Lung (tissue), 12 donors: ENCODE results near the gene TNFSF13. TPM values are rescaled to one million over a fixed set of nuclear protein-coding genes. Genes with fewer than 3 reads are reported as not detected.

Source experiments
- ATAC-seq: fragments of 200-7000 bp; cut with Tn5 transposase; one replicate; pipeline ENCODE4 v1.9.1; 2020; ENCODE audit warnings: moderate number of reproducible peaks; ENCODE audit not compliant: insufficient read depth, low FRiP score
- DNase-seq, 3 donors: peaks; one replicate each; pipeline ENCODE4 v3.0.0-alpha.2; 2013 to 2017
- H3K27ac ChIP-seq, 2 donors: one replicate each; pipeline ENCODE4 v1.5.1; 2013; ENCODE audit warnings: mild to moderate bottlenecking in 2 of 2, moderate library complexity in 2 of 2, control low read depth in 1 of 2, inconsistent platforms in 1 of 2, low read depth in 1 of 2, low read length in 1 of 2
- H3K27me3 ChIP-seq, 3 donors: one replicate each; pipeline ENCODE4 v1.5.1; 2013; ENCODE audit warnings: low read length in 2 of 3; ENCODE audit not compliant: control insufficient read depth in 3 of 3, insufficient read depth in 3 of 3
- H3K36me3 ChIP-seq, 4 donors: one replicate each; pipeline ENCODE4 v1.5.1; 2013; ENCODE audit warnings: low read length in 4 of 4, mild to moderate bottlenecking in 1 of 4, moderate library complexity in 1 of 4; ENCODE audit not compliant: control insufficient read depth in 4 of 4, insufficient read depth in 4 of 4
- H3K4me1 ChIP-seq, 5 donors: one replicate each; pipeline ENCODE4 v1.5.1; 2013; ENCODE audit warnings: low read length in 5 of 5, mild to moderate bottlenecking in 2 of 5, moderate library complexity in 1 of 5; ENCODE audit not compliant: control insufficient read depth in 5 of 5, insufficient read depth in 5 of 5
- H3K4me3 ChIP-seq: one replicate; pipeline ENCODE4 v1.5.1; 2013; ENCODE audit warnings: mild to moderate bottlenecking, control low read depth, moderate library complexity
- H3K9ac ChIP-seq, 2 donors: one replicate each; pipeline ENCODE4 v1.5.1; 2013; ENCODE audit warnings: low read length in 2 of 2, control low read depth in 1 of 2; ENCODE audit not compliant: insufficient read depth in 1 of 2
- H3K9me3 ChIP-seq, 4 donors: one replicate each; pipeline ENCODE4 v1.5.1; 2013; ENCODE audit warnings: low read length in 3 of 4, mild to moderate bottlenecking in 1 of 4, moderate library complexity in 1 of 4; ENCODE audit not compliant: control insufficient read depth in 4 of 4, insufficient read depth in 3 of 4
- WGBS, 2 donors: extraction: QIAGEN DNeasy Blood & Tissue Kit; methylation state at CpG; one replicate each; pipeline ENCODE4 v1.1.7; 2013; 5-methylcytosine and 5-hydroxymethylcytosine counted together
- polyA plus RNA-seq, 2 donors: library from polyadenylated mRNA; stranded (reverse); fragments of 200-250 nt; gene quantifications; one replicate each; pipeline ENCODE4 v1.2.1, GENCODE V29; 2013
- total RNA-seq, 2 donors: library from RNA; depleted of rRNA in 1 of 2; stranded (reverse); fragments of >200 nt in 1 of 2; gene quantifications; one replicate each; pipeline ENCODE4 v1.2.1, GENCODE V29; 2014 to 2021
- TF ChIP-seq, protein P1 (sequence below): IDR thresholded peaks from 2 replicates; pipeline ENCODE4 v1.5.1; 2012; ENCODE audit warnings: mild to moderate bottlenecking; ENCODE audit errors: control extremely low read depth, extremely low read depth
- donor health status: control.
- donor health status: control.
- donor health status: Bipolar disorder and iron deficiency.
- donor health status: healthy.
- donor health status: DM: yes; HTN: yes; CAD: no.

TNFSF13 gene
- total and polyA plus RNA-seq, 4 donors: 48.7 to 140 (median 93.7) TPM

DNA sequence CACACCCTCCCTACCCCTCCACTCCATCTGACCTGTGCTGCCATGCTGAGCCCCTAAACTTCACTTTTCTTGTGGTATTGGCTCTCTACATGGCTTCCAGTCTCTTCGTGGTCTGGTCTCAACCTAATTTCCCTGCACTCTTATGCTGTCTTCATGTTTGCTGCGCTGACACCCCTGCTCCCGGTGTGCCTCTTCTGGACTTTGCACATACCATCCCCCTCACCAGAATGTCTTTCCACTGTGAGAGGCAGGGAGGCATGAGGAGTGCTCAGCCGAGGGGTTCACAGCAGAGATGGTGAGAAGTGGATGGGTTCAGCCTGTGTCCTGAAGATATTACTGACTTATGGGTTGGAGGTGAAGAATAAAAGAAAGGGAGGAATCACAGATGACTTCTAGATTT, 7.2 kb upstream of the TNFSF13 start:
- DNase-seq (no peak), ATAC-seq (no peak)
- H3K27me3 ChIP-seq: no peaks in the 10 kb centered on the region
- H3K4me3 ChIP-seq: no peak overlapping the region
- WGBS, 2 donors: 82 to 87% methylated on average over 4 of the region's 4 CpGs
- TF ChIP-seq, protein P1, sequence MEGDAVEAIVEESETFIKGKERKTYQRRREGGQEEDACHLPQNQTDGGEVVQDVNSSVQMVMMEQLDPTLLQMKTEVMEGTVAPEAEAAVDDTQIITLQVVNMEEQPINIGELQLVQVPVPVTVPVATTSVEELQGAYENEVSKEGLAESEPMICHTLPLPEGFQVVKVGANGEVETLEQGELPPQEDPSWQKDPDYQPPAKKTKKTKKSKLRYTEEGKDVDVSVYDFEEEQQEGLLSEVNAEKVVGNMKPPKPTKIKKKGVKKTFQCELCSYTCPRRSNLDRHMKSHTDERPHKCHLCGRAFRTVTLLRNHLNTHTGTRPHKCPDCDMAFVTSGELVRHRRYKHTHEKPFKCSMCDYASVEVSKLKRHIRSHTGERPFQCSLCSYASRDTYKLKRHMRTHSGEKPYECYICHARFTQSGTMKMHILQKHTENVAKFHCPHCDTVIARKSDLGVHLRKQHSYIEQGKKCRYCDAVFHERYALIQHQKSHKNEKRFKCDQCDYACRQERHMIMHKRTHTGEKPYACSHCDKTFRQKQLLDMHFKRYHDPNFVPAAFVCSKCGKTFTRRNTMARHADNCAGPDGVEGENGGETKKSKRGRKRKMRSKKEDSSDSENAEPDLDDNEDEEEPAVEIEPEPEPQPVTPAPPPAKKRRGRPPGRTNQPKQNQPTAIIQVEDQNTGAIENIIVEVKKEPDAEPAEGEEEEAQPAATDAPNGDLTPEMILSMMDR: no peak
- H3K36me3 ChIP-seq: peaks cover 0 to 6% (median under 1%) of the 10 kb centered on the region in 4 donors
- no peak overlapping the region for H3K27ac ChIP-seq
- H3K9me3 ChIP-seq: no peaks in the 10 kb centered on the region
- no peak overlapping the region for H3K9ac ChIP-seq
- peaks cover 0 to 10% (median 4%) of the 10 kb centered on the region in 5 donors for H3K4me1 ChIP-seq

DNA sequence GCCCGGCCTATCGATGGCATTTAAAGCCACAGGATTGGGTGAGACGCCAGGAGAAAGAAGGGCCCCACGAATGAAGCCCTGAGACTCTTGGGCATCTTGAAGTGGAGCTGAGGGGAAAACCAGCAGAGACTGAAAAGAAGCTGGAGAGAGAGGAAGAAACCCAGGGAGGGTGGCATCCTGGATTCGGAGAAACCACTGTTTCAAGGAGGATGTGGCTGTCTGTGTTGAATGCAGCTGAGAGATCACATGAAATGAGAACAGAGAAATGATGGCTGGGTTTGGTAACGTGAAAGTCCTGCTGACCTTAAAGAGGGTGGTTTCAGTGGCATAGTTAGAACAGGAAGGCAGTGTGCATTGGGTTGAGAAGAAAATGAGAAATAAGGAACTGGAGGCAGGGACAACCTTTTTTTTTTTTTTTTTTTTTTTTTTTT, 5.9 kb upstream of the TNFSF13 start:
- TF ChIP-seq, protein P1: no peak
- ATAC-seq (no peak), DNase-seq (peak in 1 of 3 donors; percentile 15)
- no peaks in the 10 kb centered on the region for H3K27me3 ChIP-seq
- no peak overlapping the region for H3K9ac ChIP-seq
- no peaks in the 10 kb centered on the region for H3K9me3 ChIP-seq
- peaks cover 0 to 18% (median 4%) of the 10 kb centered on the region in 5 donors for H3K4me1 ChIP-seq
- 32 to 57% methylated on average over 6 of the region's 6 CpGs for whole genome bisulfite sequencing, 2 donors
- H3K4me3 ChIP-seq: no peak overlapping the region
- H3K36me3 ChIP-seq: peaks cover 0 to 6% (median 2%) of the 10 kb centered on the region in 4 donors
- no peak overlapping the region for H3K27ac ChIP-seq

DNA sequence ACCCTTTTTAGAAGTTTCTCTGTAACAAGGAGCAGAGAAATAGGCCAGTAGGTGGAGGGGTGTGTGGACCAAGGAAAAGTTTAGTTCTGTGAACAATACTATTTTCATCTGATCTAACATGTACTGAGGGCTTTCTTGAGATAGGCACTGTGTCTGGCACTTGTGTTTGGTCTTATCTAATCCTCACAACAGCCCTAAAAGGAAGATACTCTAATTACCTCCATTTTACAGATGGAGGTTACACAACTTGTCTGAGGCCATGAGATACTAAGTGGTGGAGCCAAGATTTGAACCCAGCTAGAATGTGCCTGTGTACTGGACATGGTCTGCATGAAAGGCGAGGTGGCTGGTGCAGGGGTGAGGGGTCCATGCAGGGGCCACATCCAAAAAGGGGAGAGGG, 5.2 kb upstream of the TNFSF13 start:
- peaks cover 0 to 21% (median 9%) of the 10 kb centered on the region in 5 donors for H3K4me1 ChIP-seq
- ATAC-seq: no peak
- TF ChIP-seq, protein P1: no peak
- H3K9ac ChIP-seq: no peak overlapping the region
- H3K9me3 ChIP-seq: no peaks in the 10 kb centered on the region
- 91 to 95% methylated on average over 1 of the region's 1 CpG for WGBS, 2 donors
- DNase-seq: no peak
- no peak overlapping the region for H3K27ac ChIP-seq
- no peak overlapping the region for H3K4me3 ChIP-seq
- no peaks in the 10 kb centered on the region for H3K27me3 ChIP-seq
- H3K36me3 ChIP-seq: peaks cover 0 to 6% (median 2%) of the 10 kb centered on the region in 4 donors
